ENCODE results near the gene POLE.

- TF ChIP-seq POLR2A (IDR thresholded peaks at IDR 0.05; ENCODE audit: low read depth, low read length) (no peak), TAF1 (IDR thresholded peaks at IDR 0.05; ENCODE audit: borderline replicate concordance, low read depth, low read length) (no peak), POLR2AphosphoS5 (IDR thresholded peaks at IDR 0.05; ENCODE audit: low read depth, low read length) (no peak)
Measured at GRCh38 chr12:132660996-132661395, 26.1 kb downstream of the POLE start.
